ENCODE measurements around the gene TSPAN17.

DNA sequence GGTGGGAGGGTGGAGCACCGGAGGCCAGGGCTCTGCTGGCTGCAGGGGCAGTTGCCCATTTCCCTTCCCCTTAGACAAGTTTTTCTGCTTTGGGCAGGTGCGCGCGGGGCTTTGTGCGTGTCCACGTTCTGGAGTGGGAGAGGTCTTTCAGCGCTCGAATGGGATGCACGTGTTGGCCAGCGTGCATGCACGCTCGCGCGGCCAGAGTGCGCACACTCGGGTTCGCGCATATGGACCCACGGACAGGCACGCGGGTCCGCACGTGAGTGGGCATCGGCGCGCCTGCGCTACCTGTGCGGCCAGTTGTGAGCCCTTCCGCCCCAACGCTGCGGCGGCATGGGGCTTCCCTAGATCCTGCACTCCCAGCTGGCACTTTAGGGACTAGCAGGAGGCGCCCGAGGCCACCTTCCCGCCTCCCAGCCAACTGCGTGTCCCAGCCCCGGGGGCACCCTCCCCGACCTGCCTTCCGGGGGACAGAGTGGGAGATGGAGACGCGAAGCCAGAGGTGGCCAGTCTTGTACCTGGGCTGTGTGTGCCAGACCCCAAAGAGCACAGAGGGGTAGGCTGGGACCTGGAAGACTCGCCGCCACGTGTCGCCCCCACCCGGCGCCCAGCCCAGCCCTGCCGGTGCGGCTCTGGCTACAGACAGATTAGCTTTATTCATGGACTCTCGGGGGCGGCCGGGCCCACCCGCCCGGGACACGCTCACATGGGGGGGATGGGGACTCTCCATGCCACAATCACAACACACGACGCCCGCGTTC is 27.5 kb upstream of the TSPAN17 start:
- TF ChIP-seq CTCF (IDR thresholded peaks at IDR 0.05) = no peak
- TF ChIP-seq POLR2A (IDR thresholded peaks at IDR 0.05) = no peak

Measured in esophagus squamous epithelium (tissue), 4 donors.